SH-SY5Y (cell line): ENCODE measurements around the gene CDC27.

Source experiments
- GATA2 ChIP-seq: IDR thresholded peaks from 2 replicates; pipeline ENCODE4 v1.6.1; 2011; ENCODE audit warnings: mild to moderate bottlenecking, low read depth, low read length
- GATA3 ChIP-seq: IDR thresholded peaks from 2 replicates; pipeline ENCODE4 v1.6.1; 2011; ENCODE audit warnings: low read depth, mild to moderate bottlenecking, low read length, moderate library complexity

Gene CDC27

DNA sequence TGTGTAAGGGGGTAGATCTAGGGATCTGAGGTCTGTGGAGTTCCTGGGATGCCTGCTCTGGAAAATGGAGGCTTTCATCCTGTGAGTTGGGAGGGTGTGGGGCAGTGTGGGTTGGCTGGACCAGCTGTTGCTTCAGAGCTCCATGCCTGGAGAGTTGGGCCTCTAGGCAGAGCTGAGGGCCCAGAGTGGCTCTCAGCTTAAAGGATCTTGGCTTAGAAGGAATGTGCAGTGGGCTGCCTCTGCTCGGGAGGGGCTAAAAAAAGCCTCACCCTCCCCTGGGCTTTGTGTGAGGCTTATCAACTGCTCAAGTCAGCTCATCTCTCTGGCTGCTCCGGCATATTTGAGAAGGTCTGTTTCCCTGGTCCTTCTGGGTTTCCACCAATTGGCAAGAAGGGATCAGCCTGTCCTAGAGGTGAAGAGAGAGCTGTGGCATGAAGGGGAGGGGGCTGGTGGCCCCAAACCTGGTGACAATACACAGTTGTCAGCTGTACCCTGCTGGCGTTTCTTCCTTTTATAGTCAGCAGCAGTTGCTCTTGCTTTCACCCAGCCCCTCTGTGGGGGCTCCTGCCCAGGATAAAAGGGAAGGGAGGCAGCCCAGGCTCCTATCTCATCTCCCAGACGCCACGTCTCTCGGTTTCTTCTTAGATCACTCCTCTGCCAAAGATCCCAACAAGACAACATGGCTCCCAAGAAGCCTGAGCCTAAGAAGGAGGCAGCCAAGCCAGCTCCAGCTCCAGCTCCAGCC is 19.8 kb upstream of the CDC27 start, which contains the start of gene MYL4:
Gene MYL4, plus strand, starts transcription at position 605 of the 745 bp plus-strand sequence. Its CDS starts 75 bp downstream, at position 680.
- TF ChIP-seq GATA3 (no peak), GATA2 (no peak)

GRCh38 chr17:47207143-47208067 is 18.3 kb upstream of the CDC27 start:
- TF ChIP-seq GATA2 (no peak), GATA3 (no peak)

GRCh38 chr17:47205419-47205963 is 16.4 kb upstream of the CDC27 start:
- TF ChIP-seq GATA2 (no peak), GATA3 (no peak)

- TF ChIP-seq GATA3 (no peak), GATA2 (no peak)
These were observed 15.8 kb upstream of the CDC27 start for GRCh38 chr17:47204722-47205418.

GRCh38 chr17:47203984-47204721 is 15.1 kb upstream of the CDC27 start:
- no peak for TF ChIP-seq GATA2
- no peak for TF ChIP-seq GATA3

- no peak for TF ChIP-seq GATA2
- no peak for TF ChIP-seq GATA3
These were observed 12.1 kb upstream of the CDC27 start for GRCh38 chr17:47201166-47201565.

DNA sequence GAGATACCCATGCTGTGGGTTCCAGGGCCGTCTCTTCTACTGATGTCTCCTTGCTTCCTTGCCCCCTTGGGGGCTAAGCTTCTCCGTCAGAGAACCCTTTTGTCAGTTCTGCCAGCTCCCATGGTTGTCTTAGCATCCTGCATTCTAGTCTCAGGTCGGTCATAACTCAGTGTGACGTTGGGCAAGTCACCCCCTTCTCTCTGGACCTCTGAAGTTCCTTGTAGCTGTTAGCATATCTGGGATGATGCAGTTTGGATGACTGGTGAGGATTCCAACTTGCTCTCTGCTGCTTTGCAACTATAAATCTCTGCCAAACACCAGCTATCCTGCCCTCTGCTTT is 11.2 kb upstream of the CDC27 start:
- TF ChIP-seq GATA2 (no peak), GATA3 (no peak)

- TF ChIP-seq GATA2: no peak
- no peak for TF ChIP-seq GATA3
These were observed 10.7 kb upstream of the CDC27 start for GRCh38 chr17:47199627-47200324.

GRCh38 chr17:47197821-47198220 is 8.7 kb upstream of the CDC27 start:
- no peak for TF ChIP-seq GATA2
- TF ChIP-seq GATA3: no peak

GRCh38 chr17:47193931-47194511 is 4.9 kb upstream of the CDC27 start:
- no peak for TF ChIP-seq GATA2
- TF ChIP-seq GATA3: no peak

- TF ChIP-seq GATA3 (no peak), GATA2 (no peak)
These were observed 3.5 kb upstream of the CDC27 start for GRCh38 chr17:47192554-47192953.

GRCh38 chr17:47190770-47191169 is 1.7 kb upstream of the CDC27 start:
- TF ChIP-seq GATA3 (no peak), GATA2 (no peak)

DNA sequence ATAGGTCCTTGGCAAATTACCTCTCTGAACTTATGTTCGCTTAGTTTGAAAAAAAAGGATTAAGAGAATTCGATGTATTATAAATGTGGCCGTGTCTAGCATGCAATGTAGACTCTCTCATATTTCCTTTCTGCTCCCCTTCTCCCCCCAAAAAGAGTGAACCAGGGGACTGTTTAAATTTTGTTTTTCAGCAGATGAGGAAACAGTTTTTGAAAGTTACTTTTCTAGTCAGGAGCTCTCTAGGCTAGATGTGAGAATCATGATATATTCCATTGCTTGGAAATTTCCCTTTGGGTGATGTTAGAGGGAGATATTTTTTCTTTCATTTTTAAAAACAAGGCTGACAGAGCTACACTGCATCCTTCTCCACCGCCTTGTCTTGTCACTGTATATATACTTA is 1.1 kb upstream of the CDC27 start:
- no peak for TF ChIP-seq GATA3
- TF ChIP-seq GATA2: no peak

DNA sequence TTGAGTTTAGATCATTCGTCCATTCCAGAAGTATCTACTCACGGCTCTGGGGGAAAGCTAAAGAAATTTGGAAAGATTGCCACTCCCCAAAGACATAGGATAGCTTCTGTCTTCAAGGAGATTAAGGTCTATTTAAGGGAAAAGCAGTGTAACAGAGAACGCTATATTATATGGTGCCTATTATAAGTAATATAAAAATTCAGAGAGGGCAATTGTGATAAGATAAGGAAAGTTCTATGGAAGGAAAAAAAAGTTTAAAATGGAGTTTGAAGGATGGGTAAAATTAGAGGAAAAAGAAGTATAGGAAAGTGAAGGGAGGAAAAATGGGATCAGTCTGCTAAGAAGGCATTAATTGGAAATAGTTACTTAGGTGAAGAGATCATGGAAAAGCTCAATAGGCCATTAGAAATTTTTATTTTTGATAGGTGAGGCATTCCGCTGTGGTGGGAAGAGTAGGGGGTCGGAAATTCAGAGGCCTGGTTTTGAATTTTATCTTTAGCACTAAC is 690 bp upstream of the CDC27 start:
- no peak for TF ChIP-seq GATA2
- TF ChIP-seq GATA3: no peak
